Measurements from ENCODE around the gene BFSP1.

BFSP1 gene

DNA sequence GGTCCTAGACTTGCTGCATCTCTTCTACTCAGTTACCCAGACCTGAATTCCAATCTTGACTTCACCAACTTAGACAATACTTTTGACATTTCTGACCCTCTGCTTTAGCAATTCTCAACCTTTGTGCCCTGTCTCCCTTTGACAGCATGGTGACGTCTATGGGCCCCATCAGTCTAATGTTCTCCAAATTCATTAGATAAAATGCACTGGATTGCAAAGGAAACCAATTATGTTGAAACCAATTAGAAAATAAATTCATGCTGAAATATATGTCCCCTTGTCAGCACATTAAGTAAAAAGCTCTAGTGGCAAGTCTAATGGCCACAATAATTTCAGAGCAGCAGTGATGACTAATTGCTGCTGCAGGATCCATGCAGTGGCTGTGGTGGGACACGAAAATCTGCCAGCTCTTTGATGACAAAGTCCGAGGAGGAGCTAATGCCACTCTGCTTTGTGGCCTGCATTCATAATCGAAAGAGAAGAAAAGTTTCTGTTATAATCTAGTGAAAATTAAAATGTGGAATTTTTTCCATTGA is 64.0 kb downstream of the BFSP1 start:
- WGBS (ENCODE audit: extremely low coverage, insufficient coverage, insufficient read length), result no CpG with 5 or more reads among the region's 4 CpGs
- no peak overlapping the region for H3K4me3 ChIP-seq (ENCODE audit: low read depth, low read length)
- H4K12ac ChIP-seq (ENCODE audit: low read depth, low read length), result no peak overlapping the region
- H3K18ac ChIP-seq (ENCODE audit: low read length), result no peak overlapping the region
- no peaks in the 10 kb centered on the region for H3K36me3 ChIP-seq (ENCODE audit: control insufficient read depth in 1 of 2, insufficient read depth in 2 of 2, low read length in 2 of 2)
- no peak overlapping the region for H2BK12ac ChIP-seq (ENCODE audit: low read length)
- no peak overlapping the region for H2BK120ac ChIP-seq (ENCODE audit: insufficient read depth, low read length, poor library complexity)
- no peak overlapping the region for H3K23ac ChIP-seq (ENCODE audit: low read length)
- H3K14ac ChIP-seq (ENCODE audit: low read length), result no peak overlapping the region
- peaks cover 6% of the 10 kb centered on the region for H3K9me3 ChIP-seq (ENCODE audit: insufficient read depth, low read depth, low read length)
- peaks cover 2% of the 10 kb centered on the region for H3K27me3 ChIP-seq (ENCODE audit: insufficient read depth, low read length)
- no peak overlapping the region for H4K8ac ChIP-seq (ENCODE audit: low read depth, low read length)
- H2BK5ac ChIP-seq (ENCODE audit: low read depth, low read length, poor library complexity), result no peak overlapping the region
- no peak overlapping the region for H2AFZ ChIP-seq (ENCODE audit: insufficient read depth, low read length, poor library complexity)
- no peak overlapping the region for H4K91ac ChIP-seq (ENCODE audit: low read depth, low read length)
- DNase-seq, result no peak
- H3K4me1 ChIP-seq (ENCODE audit: control insufficient read depth in 1 of 2, insufficient read depth in 2 of 2, low read length in 2 of 2), result no peaks in the 10 kb centered on the region
- no peak overlapping the region for H2AK5ac ChIP-seq (ENCODE audit: low read length)
- no peak overlapping the region for H3K27ac ChIP-seq (ENCODE audit: low read depth, low read length)
- H3K79me1 ChIP-seq (ENCODE audit: low read length), result no peaks in the 10 kb centered on the region
- no peak overlapping the region for H3K9ac ChIP-seq (ENCODE audit: low read length)
- no peak overlapping the region for H3K4ac ChIP-seq (ENCODE audit: low read depth, low read length)
- H3K79me2 ChIP-seq (ENCODE audit: control insufficient read depth, insufficient read depth, low read length, poor library complexity), result no peaks in the 10 kb centered on the region
- no peak overlapping the region for H3K4me2 ChIP-seq (ENCODE audit: low read length)

DNA sequence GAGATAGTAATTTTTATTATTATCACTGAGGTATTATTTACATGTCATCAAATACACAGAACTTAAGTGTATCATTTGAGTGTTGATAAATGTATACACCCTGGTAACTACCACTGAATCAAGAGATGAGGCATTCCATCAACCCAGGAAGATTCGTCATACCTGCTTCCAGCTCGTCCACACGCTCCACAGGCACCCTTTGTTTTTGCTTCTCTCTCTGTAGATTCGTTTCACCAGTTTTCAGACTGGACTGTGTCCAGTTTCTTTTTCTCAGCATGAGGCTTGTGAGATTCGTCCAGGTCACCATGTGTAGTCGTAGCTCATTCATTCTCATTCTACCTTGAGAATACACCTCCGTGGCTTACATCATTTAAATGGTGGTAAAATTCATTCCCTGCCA is 64.5 kb downstream of the BFSP1 start:
- H3K79me1 ChIP-seq (ENCODE audit: low read length), result no peaks in the 10 kb centered on the region
- H3K23ac ChIP-seq (ENCODE audit: low read length), result no peak overlapping the region
- no CpG with 5 or more reads among the region's 7 CpGs for WGBS (ENCODE audit: extremely low coverage, insufficient coverage, insufficient read length)
- H3K27ac ChIP-seq (ENCODE audit: low read depth, low read length), result no peak overlapping the region
- H3K14ac ChIP-seq (ENCODE audit: low read length), result no peak overlapping the region
- H2AFZ ChIP-seq (ENCODE audit: insufficient read depth, low read length, poor library complexity), result no peak overlapping the region
- H2BK120ac ChIP-seq (ENCODE audit: insufficient read depth, low read length, poor library complexity), result no peak overlapping the region
- H3K4me3 ChIP-seq (ENCODE audit: low read depth, low read length), result no peak overlapping the region
- H4K91ac ChIP-seq (ENCODE audit: low read depth, low read length), result no peak overlapping the region
- H3K9me3 ChIP-seq (ENCODE audit: insufficient read depth, low read depth, low read length), result peaks cover 6% of the 10 kb centered on the region
- no peaks in the 10 kb centered on the region for H3K4me1 ChIP-seq (ENCODE audit: control insufficient read depth in 1 of 2, insufficient read depth in 2 of 2, low read length in 2 of 2)
- no peak overlapping the region for H2BK12ac ChIP-seq (ENCODE audit: low read length)
- no peaks in the 10 kb centered on the region for H3K36me3 ChIP-seq (ENCODE audit: control insufficient read depth in 1 of 2, insufficient read depth in 2 of 2, low read length in 2 of 2)
- H3K79me2 ChIP-seq (ENCODE audit: control insufficient read depth, insufficient read depth, low read length, poor library complexity), result no peaks in the 10 kb centered on the region
- H3K9ac ChIP-seq (ENCODE audit: low read length), result no peak overlapping the region
- no peak overlapping the region for H4K8ac ChIP-seq (ENCODE audit: low read depth, low read length)
- H4K12ac ChIP-seq (ENCODE audit: low read depth, low read length), result no peak overlapping the region
- no peak overlapping the region for H3K18ac ChIP-seq (ENCODE audit: low read length)
- no peak overlapping the region for H2BK5ac ChIP-seq (ENCODE audit: low read depth, low read length, poor library complexity)
- H3K27me3 ChIP-seq (ENCODE audit: insufficient read depth, low read length), result peaks cover 2% of the 10 kb centered on the region
- no peak for DNase-seq
- no peak overlapping the region for H3K4me2 ChIP-seq (ENCODE audit: low read length)
- no peak overlapping the region for H2AK5ac ChIP-seq (ENCODE audit: low read length)
- no peak overlapping the region for H3K4ac ChIP-seq (ENCODE audit: low read depth, low read length)

DNA sequence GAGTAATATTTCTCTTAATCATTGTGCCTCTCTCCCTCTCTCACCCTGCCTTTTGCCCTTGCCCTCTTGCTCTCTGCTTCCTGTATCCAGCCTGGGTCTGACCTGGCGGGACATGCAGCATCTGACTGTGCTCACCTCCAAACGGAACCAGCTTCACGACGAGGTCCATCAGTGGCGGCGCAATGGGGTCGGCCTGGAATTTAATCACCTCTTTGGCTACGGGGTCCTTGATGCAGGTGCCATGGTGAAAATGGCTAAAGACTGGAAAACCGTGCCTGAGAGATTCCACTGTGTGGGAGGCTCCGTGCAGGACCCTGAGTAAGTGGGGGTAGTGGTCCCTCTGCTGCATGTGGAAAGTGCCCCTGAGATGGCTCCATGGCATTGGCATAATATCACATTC is 65.9 kb downstream of the BFSP1 start:
- Histone ChIP-seq H2AFZ (ENCODE audit: insufficient read depth, low read length, poor library complexity) (no peak overlapping the region), H2BK12ac (ENCODE audit: low read length) (no peak overlapping the region), H3K18ac (ENCODE audit: low read length) (no peak overlapping the region), H3K4me3 (ENCODE audit: low read depth, low read length) (no peak overlapping the region), H3K9ac (ENCODE audit: low read length) (no peak overlapping the region), H4K8ac (ENCODE audit: low read depth, low read length) (no peak overlapping the region), H3K79me1 (ENCODE audit: low read length) (no peaks in the 10 kb centered on the region), H2AK5ac (ENCODE audit: low read length) (no peak overlapping the region), H3K27ac (ENCODE audit: low read depth, low read length) (no peak overlapping the region), H3K36me3 (ENCODE audit: control insufficient read depth in 1 of 2, insufficient read depth in 2 of 2, low read length in 2 of 2) (no peaks in the 10 kb centered on the region), H3K4me2 (ENCODE audit: low read length) (no peak overlapping the region), H3K14ac (ENCODE audit: low read length) (no peak overlapping the region), H3K4me1 (ENCODE audit: control insufficient read depth in 1 of 2, insufficient read depth in 2 of 2, low read length in 2 of 2) (no peaks in the 10 kb centered on the region), H3K4ac (ENCODE audit: low read depth, low read length) (no peak overlapping the region), H2BK120ac (ENCODE audit: insufficient read depth, low read length, poor library complexity) (no peak overlapping the region), H3K27me3 (ENCODE audit: insufficient read depth, low read length) (peaks cover 2% of the 10 kb centered on the region), H4K12ac (ENCODE audit: low read depth, low read length) (no peak overlapping the region), H2BK5ac (ENCODE audit: low read depth, low read length, poor library complexity) (no peak overlapping the region), H3K79me2 (ENCODE audit: control insufficient read depth, insufficient read depth, low read length, poor library complexity) (no peaks in the 10 kb centered on the region), H3K9me3 (ENCODE audit: insufficient read depth, low read depth, low read length) (peaks cover 6% of the 10 kb centered on the region), H4K91ac (ENCODE audit: low read depth, low read length) (no peak overlapping the region), H3K23ac (ENCODE audit: low read length) (no peak overlapping the region)
- DNase-seq, result no peak
- no CpG with 5 or more reads among the region's 10 CpGs for WGBS (ENCODE audit: extremely low coverage, insufficient coverage, insufficient read length)

DNA sequence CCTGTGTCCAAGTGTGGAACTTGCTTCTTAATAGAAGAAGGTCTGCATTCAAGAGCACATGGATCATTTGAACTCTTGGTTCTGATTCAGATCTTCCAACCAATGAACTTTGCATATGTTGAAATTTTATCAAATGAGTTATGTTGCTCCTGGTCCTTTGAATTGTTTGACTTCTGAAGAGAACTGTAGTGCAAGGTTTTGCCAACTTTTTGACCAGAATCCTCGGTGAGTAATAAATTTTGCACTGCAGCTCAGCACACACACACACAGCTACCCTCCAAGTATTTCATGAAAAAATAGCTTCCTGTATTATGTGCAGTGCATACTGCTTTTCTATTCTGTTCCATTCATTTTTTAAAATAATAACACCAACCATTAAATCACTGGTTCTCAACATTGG is 67.5 kb downstream of the BFSP1 start:
- Histone ChIP-seq H3K4ac (ENCODE audit: low read depth, low read length) (no peak overlapping the region), H3K9me3 (ENCODE audit: insufficient read depth, low read depth, low read length) (peaks cover 6% of the 10 kb centered on the region), H2BK5ac (ENCODE audit: low read depth, low read length, poor library complexity) (no peak overlapping the region), H3K14ac (ENCODE audit: low read length) (no peak overlapping the region), H4K12ac (ENCODE audit: low read depth, low read length) (no peak overlapping the region), H3K18ac (ENCODE audit: low read length) (no peak overlapping the region), H4K91ac (ENCODE audit: low read depth, low read length) (no peak overlapping the region), H3K79me1 (ENCODE audit: low read length) (no peaks in the 10 kb centered on the region), H3K9ac (ENCODE audit: low read length) (no peak overlapping the region), H2AK5ac (ENCODE audit: low read length) (no peak overlapping the region), H3K79me2 (ENCODE audit: control insufficient read depth, insufficient read depth, low read length, poor library complexity) (no peaks in the 10 kb centered on the region), H2BK120ac (ENCODE audit: insufficient read depth, low read length, poor library complexity) (no peak overlapping the region), H3K4me3 (ENCODE audit: low read depth, low read length) (no peak overlapping the region), H2BK12ac (ENCODE audit: low read length) (no peak overlapping the region), H4K8ac (ENCODE audit: low read depth, low read length) (no peak overlapping the region), H3K27me3 (ENCODE audit: insufficient read depth, low read length) (peaks cover 2% of the 10 kb centered on the region), H2AFZ (ENCODE audit: insufficient read depth, low read length, poor library complexity) (no peak overlapping the region), H3K4me2 (ENCODE audit: low read length) (no peak overlapping the region), H3K36me3 (ENCODE audit: control insufficient read depth in 1 of 2, insufficient read depth in 2 of 2, low read length in 2 of 2) (no peaks in the 10 kb centered on the region), H3K4me1 (ENCODE audit: control insufficient read depth in 1 of 2, insufficient read depth in 2 of 2, low read length in 2 of 2) (no peaks in the 10 kb centered on the region), H3K27ac (ENCODE audit: low read depth, low read length) (no peak overlapping the region), H3K23ac (ENCODE audit: low read length) (no peak overlapping the region)
- WGBS (ENCODE audit: extremely low coverage, insufficient coverage, insufficient read length), result no CpG with 5 or more reads among the region's 1 CpG
- no peak for DNase-seq
